PC-9 (cell line): Measurements from ENCODE around the gene RNF145. TPM values are rescaled to one million over a fixed set of nuclear protein-coding genes. Genes with fewer than 3 reads are reported as not detected.
A peak's percentile ranks its signal among the peaks of the same experiment; 100 is the strongest.
"Not testable (repeated sequence)": the region's sequence is repeated elsewhere in the genome, so short reads cannot be mapped to it uniquely, and the experiment has no call there.

Experiments used
- BruUV-seq: library from RNA; stranded (reverse); fragments of 400-500 nt; replicated peaks from 2 replicates; lab custom pipeline; 2021; lab: Mats Ljungman, UMichigan
- CTCF ChIA-PET: fragments of 300-600 bp; sonication (Branson Sonifier 250); formaldehyde crosslinking; loops from one replicate; lab custom pipeline; 2022; ENCODE audit warnings: antibody characterized with exemption; lab: Charles Lee
- POLR2A ChIA-PET: fragments of 300-600 bp; sonication (Branson Sonifier 250); formaldehyde crosslinking; loops from one replicate; lab custom pipeline; 2022; ENCODE audit warnings: antibody characterized with exemption; ENCODE audit not compliant: unreplicated experiment; lab: Charles Lee
- DNase-seq, 2 experiments: peaks; one replicate each; pipeline versions ENCODE4 v3.0.0 to v3.0.0-alpha.2; 2015 to 2022; ENCODE audit warnings: mixed read lengths in 1 of 2
- H2AFZ ChIP-seq: fragments of 200-600 bp; sonication (generic); 2 replicates; pipeline ENCODE4 v1.8.1; 2017; ENCODE audit warnings: antibody characterized with exemption
- H3F3A ChIP-seq: fragments of 200-600 bp; sonication (generic); 2 replicates; pipeline ENCODE4 v1.8.1; 2017; ENCODE audit warnings: antibody characterized with exemption, mild to moderate bottlenecking, low read depth; ENCODE audit not compliant: insufficient read depth
- H3K27ac ChIP-seq: fragments of 200-600 bp; sonication (generic); 2 replicates; pipeline ENCODE4 v1.6.1; 2016; ENCODE audit warnings: mixed run types
- H3K27me3 ChIP-seq: fragments of 200-600 bp; sonication (generic); 2 replicates; pipeline ENCODE4 v1.6.1; 2016; ENCODE audit warnings: low read depth, mixed run types; ENCODE audit not compliant: insufficient read depth
- H3K36me3 ChIP-seq: fragments of 200-600 bp; sonication (generic); 2 replicates; pipeline ENCODE4 v1.6.1; 2016; ENCODE audit warnings: low read depth, mixed run types
- H3K4me1 ChIP-seq: fragments of 200-600 bp; sonication (generic); replicated peaks from 2 replicates; pipeline ENCODE4 v1.6.1; 2016; ENCODE audit warnings: mixed run types; ENCODE audit not compliant: insufficient read depth
- H3K4me2 ChIP-seq: fragments of 200-600 bp; sonication (generic); 2 replicates; pipeline ENCODE4 v1.6.1; 2017; ENCODE audit warnings: mixed run types
- H3K4me3 ChIP-seq: fragments of 200-600 bp; sonication (generic); 2 replicates; pipeline ENCODE4 v1.6.1; 2016; ENCODE audit warnings: mixed run types
- H3K79me2 ChIP-seq: fragments of 200-600 bp; sonication (generic); 2 replicates; pipeline ENCODE4 v1.6.1; 2017; ENCODE audit warnings: low read depth, mixed run types
- H3K9me2 ChIP-seq: fragments of 200-600 bp; sonication (generic); 2 replicates; pipeline ENCODE4 v1.8.1; 2017; ENCODE audit warnings: mild to moderate bottlenecking; ENCODE audit not compliant: insufficient read depth
- H3K9me3 ChIP-seq: fragments of 200-600 bp; sonication (generic); 2 replicates; pipeline ENCODE4 v1.8.1; 2016; ENCODE audit warnings: low read depth; ENCODE audit not compliant: insufficient read depth
- H4K20me1 ChIP-seq: fragments of 200-600 bp; sonication (generic); 2 replicates; pipeline ENCODE4 v1.8.1; 2017; ENCODE audit not compliant: insufficient read depth
- EZH2 ChIP-seq: fragments of 200-600 bp; sonication (generic); IDR thresholded peaks from 2 replicates; pipeline ENCODE4 v1.8.0; 2017; ENCODE audit warnings: antibody characterized with exemption, low read depth
- intact Hi-C: fragments of 100-400 bp; cut with micrococcal nuclease; formaldehyde crosslinking; loops from one replicate; pipeline ENCODE4 v1.10.0; 2022; ENCODE audit not compliant: unreplicated experiment
- total RNA-seq: library from RNA; stranded (reverse); gene quantifications from 2 replicates; pipeline ENCODE4 v1.2.3, GENCODE V29; 2021
- TF ChIP-seq, protein P1 (sequence below): fragments of 200-600 bp; sonication (generic); conservative IDR thresholded peaks from 2 replicates; pipeline ENCODE4 v1.6.1; 2017; ENCODE audit warnings: mixed run types, antibody characterized with exemption, mild to moderate bottlenecking, moderate library complexity

The RNF145 gene
- total RNA-seq, 1 experiment from 2014 or later = 54.5 TPM

DNA sequence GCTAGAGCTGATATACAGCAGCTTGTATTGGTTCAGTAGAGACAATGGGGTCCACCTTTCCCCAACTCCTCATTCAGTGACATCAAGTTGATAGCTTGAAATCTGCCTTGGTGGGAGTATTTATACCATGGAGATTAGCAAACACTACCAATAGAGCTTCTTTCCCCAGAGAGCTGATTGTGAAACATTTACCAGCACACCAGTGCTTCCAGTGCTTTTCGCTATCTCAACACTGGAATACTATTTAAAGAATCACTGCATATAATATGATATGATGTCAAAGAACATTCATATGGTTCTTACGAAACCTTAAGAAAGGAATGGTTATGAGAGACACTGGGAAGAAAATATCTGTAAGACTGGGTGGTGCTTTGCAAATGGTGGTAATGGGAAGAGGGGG is 21.8 kb upstream of the RNF145 start:
- Histone ChIP-seq H3K27ac (no peak overlapping the region), H3K4me3 (no peak overlapping the region), H3K36me3 (no peaks in the 10 kb centered on the region), H4K20me1 (no peaks in the 10 kb centered on the region), H3K4me1 (peaks cover 20% of the 10 kb centered on the region), H3K9me3 (no peaks in the 10 kb centered on the region), H3K9me2 (no peaks in the 10 kb centered on the region), H2AFZ (no peak overlapping the region; the same call in 1 of the 2 replicates), H3K27me3 (no peaks in the 10 kb centered on the region), H3K79me2 (no peaks in the 10 kb centered on the region), H3K4me2 (peak overlapping the region; percentile 37; the same call in 1 of the 2 replicates), H3F3A (no peaks in the 10 kb centered on the region)
- intact Hi-C loops = no loop called here
- CTCF ChIA-PET = interaction anchor here (0.7 kb wide), 1 partner anchor 756 kb away, joined by 3 read pairs; no protein-coding TSS in a partner anchor
- POLR2A ChIA-PET = no interaction called here
- BruUV-seq = no TSS peak
- DNase-seq = no peak
- TF ChIP-seq EZH2 = no peak
- TF ChIP-seq, protein P1, sequence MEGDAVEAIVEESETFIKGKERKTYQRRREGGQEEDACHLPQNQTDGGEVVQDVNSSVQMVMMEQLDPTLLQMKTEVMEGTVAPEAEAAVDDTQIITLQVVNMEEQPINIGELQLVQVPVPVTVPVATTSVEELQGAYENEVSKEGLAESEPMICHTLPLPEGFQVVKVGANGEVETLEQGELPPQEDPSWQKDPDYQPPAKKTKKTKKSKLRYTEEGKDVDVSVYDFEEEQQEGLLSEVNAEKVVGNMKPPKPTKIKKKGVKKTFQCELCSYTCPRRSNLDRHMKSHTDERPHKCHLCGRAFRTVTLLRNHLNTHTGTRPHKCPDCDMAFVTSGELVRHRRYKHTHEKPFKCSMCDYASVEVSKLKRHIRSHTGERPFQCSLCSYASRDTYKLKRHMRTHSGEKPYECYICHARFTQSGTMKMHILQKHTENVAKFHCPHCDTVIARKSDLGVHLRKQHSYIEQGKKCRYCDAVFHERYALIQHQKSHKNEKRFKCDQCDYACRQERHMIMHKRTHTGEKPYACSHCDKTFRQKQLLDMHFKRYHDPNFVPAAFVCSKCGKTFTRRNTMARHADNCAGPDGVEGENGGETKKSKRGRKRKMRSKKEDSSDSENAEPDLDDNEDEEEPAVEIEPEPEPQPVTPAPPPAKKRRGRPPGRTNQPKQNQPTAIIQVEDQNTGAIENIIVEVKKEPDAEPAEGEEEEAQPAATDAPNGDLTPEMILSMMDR = no peak

DNA sequence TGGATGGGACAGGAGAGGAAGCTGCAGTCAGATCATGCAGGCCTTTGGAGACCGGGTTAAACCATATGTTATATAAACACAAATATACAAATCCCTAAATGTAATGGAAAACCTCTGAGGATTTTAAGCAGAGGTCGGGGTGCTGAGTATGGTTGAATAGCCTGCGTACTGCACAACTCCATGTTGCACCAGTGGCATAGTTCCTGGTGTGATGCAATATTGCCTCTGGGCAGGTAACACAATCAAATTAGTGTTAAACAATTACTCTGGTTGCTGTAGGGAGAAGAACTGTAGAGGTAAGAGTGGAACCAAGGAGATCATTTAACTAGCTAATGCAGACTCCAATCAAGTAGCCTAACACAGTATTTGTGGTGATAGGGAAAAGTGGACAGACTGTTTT is 21.3 kb upstream of the RNF145 start:
- ChIA-PET CTCF (interaction anchor here (0.7 kb wide), 1 partner anchor 756 kb away, joined by 3 read pairs; no protein-coding TSS in a partner anchor), POLR2A (no interaction called here)
- intact Hi-C loops = no loop called here
- peak overlapping the region; percentile 50 for H2AFZ ChIP-seq
- TF ChIP-seq, protein P1 = no peak
- no peak for TF ChIP-seq EZH2
- H3K4me3 ChIP-seq = no peak overlapping the region
- no peaks in the 10 kb centered on the region for H3K9me3 ChIP-seq
- DNase-seq = peak in 1 of 2 experiments; percentile 46
- no TSS peak for BruUV-seq
- H4K20me1 ChIP-seq = no peaks in the 10 kb centered on the region
- no peaks in the 10 kb centered on the region for H3F3A ChIP-seq
- no peaks in the 10 kb centered on the region for H3K9me2 ChIP-seq
- H3K27me3 ChIP-seq = no peaks in the 10 kb centered on the region
- peaks cover 20% of the 10 kb centered on the region for H3K4me1 ChIP-seq
- H3K36me3 ChIP-seq = no peaks in the 10 kb centered on the region
- no peaks in the 10 kb centered on the region for H3K79me2 ChIP-seq
- H3K4me2 ChIP-seq = peak overlapping the region; percentile 37
- H3K27ac ChIP-seq = 0 out of 2 replicates have a peak overlapping the region, but pooled peaks have one; percentile 7

DNA sequence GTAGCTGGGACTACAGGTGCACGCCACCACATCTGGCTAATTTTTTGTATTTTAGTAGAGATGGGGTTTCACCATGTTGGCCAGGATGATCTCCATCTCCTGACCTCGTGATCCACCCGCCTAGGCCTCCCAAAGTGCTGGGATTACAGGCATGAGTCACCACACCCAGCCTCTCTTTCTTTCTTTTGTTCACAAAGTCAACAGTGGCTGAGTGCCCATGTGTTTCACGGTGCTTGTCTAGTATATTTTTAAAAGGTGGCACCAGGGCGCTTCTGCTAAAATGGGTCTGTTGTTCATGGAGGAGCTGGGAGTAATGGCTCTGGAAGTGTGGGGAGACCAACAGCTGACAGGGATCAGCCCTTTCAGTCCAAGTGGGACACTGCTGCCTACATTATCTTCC is 18.7 kb upstream of the RNF145 start:
- H3F3A ChIP-seq, H2AFZ ChIP-seq, H3K9me2 ChIP-seq, H3K9me3 ChIP-seq, H3K36me3 ChIP-seq, POLR2A ChIA-PET, H3K4me2 ChIP-seq, H3K79me2 ChIP-seq, H3K4me3 ChIP-seq, H3K27me3 ChIP-seq, BruUV-seq, H3K27ac ChIP-seq, CTCF ChIA-PET, intact Hi-C loops, H4K20me1 ChIP-seq: not testable (repeated sequence)
- H3K4me1 ChIP-seq = peaks cover 20% of the 10 kb centered on the region
- peak in 1 of 2 experiments; percentile 33 for DNase-seq

DNA sequence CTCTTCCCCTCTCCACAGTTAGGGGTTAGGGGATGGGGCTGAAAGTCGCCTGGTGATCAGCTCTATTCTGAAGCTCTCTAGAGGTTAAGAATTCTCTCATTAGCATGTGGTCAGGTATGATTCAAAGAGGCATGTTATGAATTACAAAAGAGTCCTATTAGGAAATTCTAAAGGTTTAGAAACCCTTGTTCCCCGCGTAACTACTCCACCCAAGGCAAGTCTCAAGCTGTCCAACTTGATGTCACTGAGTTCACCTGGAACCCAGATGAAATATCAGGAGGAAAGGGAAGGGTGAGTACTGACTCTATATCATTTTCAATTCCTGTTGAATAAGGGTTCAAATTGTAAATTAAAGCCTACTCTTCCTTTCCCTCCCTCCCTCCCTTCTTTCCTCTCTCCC is 18.1 kb upstream of the RNF145 start:
- no peak for TF ChIP-seq EZH2
- TF ChIP-seq, protein P1 = no peak
- Histone ChIP-seq H3K9me3 (no peaks in the 10 kb centered on the region), H3K4me2 (no peak overlapping the region), H3F3A (no peaks in the 10 kb centered on the region), H3K4me3 (no peak overlapping the region), H3K79me2 (no peaks in the 10 kb centered on the region), H3K9me2 (no peaks in the 10 kb centered on the region), H3K27me3 (no peaks in the 10 kb centered on the region), H2AFZ (no peak overlapping the region), H3K4me1 (peaks cover 20% of the 10 kb centered on the region), H3K36me3 (no peaks in the 10 kb centered on the region), H3K27ac (no peak overlapping the region), H4K20me1 (no peaks in the 10 kb centered on the region)
- CTCF ChIA-PET = interaction anchor here (0.6 kb wide), 1 partner anchor 783 kb away, joined by 3 read pairs; no protein-coding TSS in a partner anchor
- BruUV-seq = no TSS peak
- POLR2A ChIA-PET = no interaction called here
- intact Hi-C loops = no loop called here
- DNase-seq = peak in 1 of 2 experiments; percentile 43
